CD4-positive, alpha-beta T cell treated with Interleukin-15 for 4 hours (primary cell): ENCODE data around the gene SPRR2D.
"Not testable (repeated sequence)": the region's sequence is repeated elsewhere in the genome, so short reads cannot be mapped to it uniquely, and the experiment has no call there.

Experiments
- DNase-seq: peaks from one replicate; pipeline ENCODE4 v3.0.0-alpha.2; 2020; ENCODE audit warnings: low spot score

The SPRR2D gene

GRCh38 chr1:153011235-153011758, 29.6 kb downstream of the SPRR2D start:
- not testable (repeated sequence) for DNase-seq

- no peak for DNase-seq
These were observed 39.5 kb downstream of the SPRR2D start, which contains the start of gene SPRR3 for GRCh38 chr1:153001382-153001781. SPRR3 (plus strand) TSS chr1:153001749; CDS start chr1:153003021, 1,272 bp downstream.

GRCh38 chr1:153000294-153000693, 40.6 kb downstream of the SPRR2D start:
- DNase-seq = no peak

GRCh38 chr1:152999818-153000217, 41.1 kb downstream of the SPRR2D start:
- DNase-seq = no peak

- no peak for DNase-seq
These were observed 42.4 kb downstream of the SPRR2D start for GRCh38 chr1:152998476-152998875.

- no peak for DNase-seq
These were observed 43.0 kb downstream of the SPRR2D start for GRCh38 chr1:152997901-152998300.

GRCh38 chr1:152996633-152997400, 44.1 kb downstream of the SPRR2D start:
- DNase-seq = no peak

- no peak for DNase-seq
These were observed 45.1 kb downstream of the SPRR2D start for GRCh38 chr1:152995842-152996241.

GRCh38 chr1:152993186-152993585, 47.7 kb downstream of the SPRR2D start:
- no peak for DNase-seq
